NOMO-1 (cell line): Measurements from ENCODE around the gene ENTPD7.
A peak's percentile ranks its signal among the peaks of the same experiment; 100 is the strongest.
"Not testable (repeated sequence)": the region's sequence is repeated elsewhere in the genome, so short reads cannot be mapped to it uniquely, and the experiment has no call there.

Experiments used
- DNase-seq, 2 experiments: peaks; one replicate each; lab custom pipeline; 2025; ENCODE audit not compliant: unreplicated experiment in 2 of 2; lab: John Stamatoyannopoulos, UW

ENTPD7 gene

DNA sequence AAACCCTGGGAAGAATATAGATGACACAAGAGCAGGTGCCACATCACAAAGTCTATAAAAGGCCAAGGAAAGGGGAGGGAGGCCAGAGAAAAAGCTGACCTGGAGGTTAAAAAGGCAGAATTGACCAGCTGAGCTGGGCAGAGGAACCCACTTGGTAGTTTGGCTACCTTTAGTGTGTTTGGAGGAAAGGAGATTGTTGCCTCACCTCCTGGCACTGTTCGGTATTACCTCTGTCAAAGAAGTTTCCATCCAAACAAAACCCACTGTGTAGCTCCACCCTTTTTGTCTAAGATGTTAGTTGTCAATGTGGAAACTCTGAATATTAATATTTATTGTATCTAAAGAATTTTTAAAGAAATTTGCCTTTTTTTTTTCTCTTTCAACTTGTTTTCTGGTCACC is 23.4 kb downstream of the ENTPD7 start:
- DNase-seq = peak in 1 of 2 experiments; percentile 11

- DNase-seq = peak; percentile 78 to 91
These were observed 26.3 kb downstream of the ENTPD7 start for GRCh38 chr10:99685597-99685967.

GRCh38 chr10:99689461-99689860 is 30.2 kb downstream of the ENTPD7 start:
- DNase-seq = no peak

GRCh38 chr10:99693933-99694583 is 34.7 kb downstream of the ENTPD7 start:
- no peak for DNase-seq

GRCh38 chr10:99695761-99696160 is 36.5 kb downstream of the ENTPD7 start:
- DNase-seq = no peak

GRCh38 chr10:99698504-99699080 is 39.3 kb downstream of the ENTPD7 start:
- no peak for DNase-seq

- DNase-seq = no peak
These were observed 41.3 kb downstream of the ENTPD7 start for GRCh38 chr10:99700649-99701048.

DNA sequence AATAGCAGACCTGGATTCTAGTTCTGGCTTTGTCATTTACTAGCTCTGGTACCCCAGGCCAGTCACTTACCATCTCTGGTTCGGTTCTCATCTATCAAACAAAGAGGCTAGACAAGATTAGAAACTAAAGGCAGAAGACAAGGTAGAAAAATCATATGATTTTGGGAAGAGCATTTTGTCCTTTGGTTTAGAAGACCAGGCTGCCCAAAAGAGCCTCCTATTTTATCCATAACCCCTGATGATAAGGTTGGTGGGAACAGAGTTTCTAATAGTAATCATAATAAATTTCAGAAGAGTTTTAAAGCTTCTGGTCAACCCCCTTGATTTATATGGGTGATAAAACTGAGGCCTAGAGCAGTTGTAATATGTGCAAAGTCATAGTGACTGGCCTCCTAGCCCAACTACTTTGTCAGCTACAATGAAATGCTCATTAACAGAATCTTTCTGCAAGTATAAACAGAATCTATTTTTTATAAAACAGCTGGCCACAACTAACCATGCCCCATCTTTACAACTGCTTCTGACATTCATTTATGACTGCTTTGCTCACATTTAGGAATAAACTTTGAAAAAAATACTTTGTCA is 49.2 kb downstream of the ENTPD7 start:
- DNase-seq = no peak

DNA sequence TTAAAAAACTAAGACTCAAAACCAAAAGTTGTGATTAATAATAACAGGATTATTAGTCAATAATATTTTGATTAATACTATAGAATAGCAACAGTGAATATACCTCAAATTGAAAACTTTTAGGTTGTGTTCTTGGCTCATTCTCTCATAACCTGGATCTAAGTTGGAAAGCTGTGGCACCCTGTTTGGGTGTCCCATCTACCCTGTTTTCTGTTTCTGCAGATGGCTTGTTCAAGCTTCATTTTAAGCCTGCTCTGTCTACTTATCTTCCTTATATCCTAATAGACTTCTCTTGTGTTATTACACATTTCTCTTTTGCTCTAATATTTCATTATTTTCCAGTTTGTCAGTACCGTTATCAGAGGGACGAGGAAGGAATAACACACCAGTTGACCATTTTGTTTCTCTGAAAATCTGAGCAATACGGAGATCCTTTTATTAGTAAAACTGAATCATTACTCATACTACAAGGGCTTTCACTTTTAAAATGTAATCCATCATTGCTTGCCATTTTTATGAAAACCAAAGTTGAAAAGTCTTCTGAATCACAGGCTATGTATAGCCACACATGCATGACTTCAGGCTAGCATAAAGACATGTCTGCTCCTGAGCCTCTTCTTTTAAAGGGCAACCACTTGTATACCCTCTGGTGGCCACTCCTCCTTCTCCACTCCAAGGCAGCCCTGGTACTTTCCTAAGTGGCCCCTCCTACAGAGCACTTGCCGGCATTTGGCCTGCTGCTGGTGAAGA is 50.3 kb downstream of the ENTPD7 start:
- no peak for DNase-seq

GRCh38 chr10:99711129-99711719 is 51.9 kb downstream of the ENTPD7 start:
- DNase-seq = peak in 1 of 2 experiments; percentile 60

GRCh38 chr10:99714446-99714845 is 55.1 kb downstream of the ENTPD7 start:
- no peak for DNase-seq

DNA sequence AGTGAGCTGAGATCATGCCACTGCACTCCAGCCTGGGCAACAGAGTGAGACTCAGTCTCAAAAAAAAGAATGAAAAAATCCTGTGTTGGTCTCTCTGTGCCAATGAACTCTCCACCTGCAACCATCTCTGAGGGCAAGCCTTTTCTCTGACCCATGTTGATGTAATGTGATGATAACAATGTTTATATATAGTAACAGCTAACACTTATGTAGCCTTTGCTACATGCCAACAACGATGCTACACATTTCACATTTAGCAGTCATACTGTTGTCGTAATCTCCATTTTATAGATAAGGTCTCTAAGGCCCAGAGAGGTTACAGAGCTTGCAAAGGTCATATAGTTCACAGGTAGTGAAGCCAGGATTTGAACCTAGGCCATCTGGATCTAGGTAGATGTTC is 61.1 kb downstream of the ENTPD7 start:
- DNase-seq = no peak

GRCh38 chr10:99730026-99730425 is 70.7 kb downstream of the ENTPD7 start:
- no peak for DNase-seq

DNA sequence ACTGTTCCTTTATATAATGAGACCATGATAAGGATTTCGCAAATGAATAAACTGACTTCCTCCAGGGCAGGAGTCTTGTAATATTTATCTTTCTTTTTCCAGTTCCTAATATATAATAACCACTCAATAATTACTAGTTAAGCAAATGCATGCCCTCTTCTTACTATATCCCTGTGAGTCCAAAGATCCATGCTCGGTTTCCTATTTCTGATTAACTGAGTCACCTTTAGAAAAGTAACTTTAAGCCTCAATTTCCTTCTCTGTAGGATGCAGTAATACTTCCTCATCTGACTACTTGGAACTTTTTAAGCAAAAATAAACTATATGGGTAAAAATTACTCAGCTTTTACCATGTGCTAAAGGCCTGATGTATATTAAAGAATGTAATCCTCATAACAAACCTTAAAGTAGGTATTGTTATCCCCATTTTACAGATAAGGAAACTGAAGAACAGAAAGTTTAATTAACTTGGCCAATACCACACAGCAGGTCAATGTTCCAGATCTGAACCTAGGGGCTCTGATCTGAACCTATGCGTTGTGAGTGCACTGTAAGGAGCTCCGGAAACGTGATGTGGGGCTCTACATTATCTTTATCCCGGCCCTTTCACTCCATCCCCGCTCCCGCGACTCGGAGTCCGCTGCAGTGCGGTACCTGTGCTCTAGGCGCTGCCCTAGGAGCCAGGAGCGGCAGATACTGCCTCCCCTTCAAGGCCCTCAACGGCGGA is 72.2 kb downstream of the ENTPD7 start:
- DNase-seq = peak in 1 of 2 experiments; percentile 33

GRCh38 chr10:99732033-99732842 is 72.9 kb downstream of the ENTPD7 start, which contains the start of the genes COX15 and CUTC:
COX15 (minus strand) TSS chr10:99732127; CDS start chr10:99732049, 78 bp downstream.
CUTC (plus strand) TSS chr10:99732234; CDS start chr10:99732349, 115 bp downstream.
- peak; percentile 94 to 96 for DNase-seq

DNA sequence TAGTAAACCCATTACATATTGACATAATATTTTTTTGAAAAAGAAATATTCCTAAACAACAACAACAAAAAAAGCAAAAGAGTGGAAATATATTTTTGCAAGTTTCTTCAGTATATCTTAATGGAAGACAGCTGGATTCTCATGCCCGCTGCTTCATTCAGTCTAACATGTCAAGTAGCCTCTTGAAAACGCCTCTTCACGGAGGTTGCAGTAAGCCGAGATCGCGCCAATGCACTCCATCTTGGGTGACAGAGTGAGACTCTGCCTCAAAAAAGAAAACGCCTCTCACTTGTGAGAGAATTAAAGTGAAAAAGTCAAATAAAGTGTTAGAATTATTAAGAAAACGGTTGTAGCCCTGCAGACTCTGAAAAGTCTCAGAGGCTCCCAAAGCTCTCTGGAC is 74.1 kb downstream of the ENTPD7 start:
- DNase-seq = no peak

DNA sequence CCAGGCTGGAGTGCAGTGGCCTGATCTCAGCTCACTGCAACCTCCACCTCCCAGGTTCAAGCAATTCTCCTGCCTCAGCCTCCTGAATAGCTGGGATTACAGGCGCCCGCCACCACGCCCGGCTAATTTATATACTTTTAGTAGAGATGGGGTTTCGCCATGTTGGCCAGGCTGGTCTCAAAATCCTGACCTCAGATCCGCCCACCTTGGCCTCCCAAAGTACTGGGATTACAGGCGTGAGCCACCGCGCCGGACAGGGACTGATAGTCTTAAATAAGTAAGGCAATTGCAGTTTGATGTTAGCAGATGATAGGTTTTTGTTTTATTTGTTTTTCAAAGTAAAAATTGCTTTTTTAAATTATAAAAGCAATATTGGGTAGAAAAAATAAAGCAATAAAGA is 74.8 kb downstream of the ENTPD7 start:
- not testable (repeated sequence) for DNase-seq

GRCh38 chr10:99740260-99740659 is 81.0 kb downstream of the ENTPD7 start:
- no peak for DNase-seq

DNA sequence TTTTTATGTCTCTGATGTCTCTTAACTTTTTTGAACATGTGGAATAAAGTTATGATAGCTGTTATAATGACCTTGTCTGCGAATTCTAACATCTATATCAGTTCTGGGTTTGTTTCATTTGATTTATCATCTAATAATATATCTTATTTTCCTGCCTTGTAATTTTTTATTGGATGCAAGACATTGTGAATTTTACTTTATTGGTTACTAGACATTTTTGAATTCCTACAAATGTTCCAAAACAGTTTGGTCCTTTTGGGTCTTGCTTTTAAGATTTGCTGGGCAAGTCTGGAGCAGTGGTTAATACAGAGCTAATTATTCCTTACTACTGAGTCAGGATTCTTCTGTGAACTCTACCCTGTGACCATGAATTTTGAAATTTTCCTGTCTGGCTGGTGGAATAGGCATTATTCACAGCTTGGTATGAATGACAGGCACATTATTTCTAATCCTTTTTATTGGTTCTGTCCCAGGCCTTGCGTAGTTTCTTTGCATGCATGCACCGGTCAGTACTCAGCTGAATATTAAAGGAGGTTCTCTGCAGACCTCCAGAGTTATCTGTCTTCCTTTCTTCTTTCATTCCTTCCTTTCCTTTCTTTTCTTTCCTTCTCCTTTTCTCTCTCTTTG is 81.7 kb downstream of the ENTPD7 start:
- no peak for DNase-seq
